B cell (primary cell): Measurements from ENCODE around the gene PITPNB.

Experiments
- CTCF ChIP-seq: fragments of 200-600 bp; IDR thresholded peaks from one replicate; pipeline ENCODE4 v1.8.0; 2022; ENCODE audit warnings: antibody characterized with exemption, mild to moderate bottlenecking
- EZH2 ChIP-seq: IDR thresholded peaks from 2 replicates; pipeline ENCODE4 v1.6.1; 2012; ENCODE audit warnings: borderline replicate concordance, low read depth, mild to moderate bottlenecking, moderate library complexity, low read length; ENCODE audit not compliant: insufficient read depth, poor library complexity, severe bottlenecking

GRCh38 chr22:27930331-27931060, 11.4 kb upstream of the PITPNB start:
- no peak for TF ChIP-seq CTCF
- TF ChIP-seq EZH2, result no peak
